K562 (cell line): ENCODE data around the gene ADAR. TPM values are rescaled to one million over a fixed set of nuclear protein-coding genes. Genes with fewer than 3 reads are reported as not detected.

Experiments
- ATAC-seq: fragments of 200-7000 bp; cut with Tn5 transposase; 3 replicates; pipeline ENCODE4 v1.9.1; 2020; ENCODE audit warnings: moderate library complexity
- BruUV-seq: library from RNA; stranded (reverse); fragments of 400-500 nt; replicated peaks from 2 replicates; lab custom pipeline; 2021; lab: Mats Ljungman, UMichigan
- CTCF ChIA-PET: fragments of 300-600 bp; formaldehyde crosslinking; extraction: SDS; loops from one replicate; lab custom pipeline; 2021; ENCODE audit warnings: low intra/inter-chr PET ratio; lab: Yijun Ruan, JAX
- POLR2A ChIA-PET: fragments of 300-600, 350-650 bp; sonication (Branson Sonifier 250); formaldehyde crosslinking; extraction: SDS; loops from one replicate; lab custom pipeline; 2021; ENCODE audit warnings: antibody characterized with exemption, inconsistent platforms; lab: Yijun Ruan, JAX
- DNase-seq, 4 experiments: peaks; one replicate each; pipeline versions ENCODE4 v3.0.0 to v3.0.0-alpha.2; 2011 to 2018; ENCODE audit warnings: low spot score in 3 of 4, mixed read lengths in 3 of 4; ENCODE audit errors: extremely low read depth in 1 of 4
- FAIRE-seq: peaks from 2 replicates; lab custom pipeline; 2011; peaks lifted over from hg19 to GRCh38; lab: Jason Lieb, UNC
- H2AFZ ChIP-seq: 2 replicates; pipeline ENCODE4 v1.6.0; 2011; ENCODE audit warnings: low read depth, low read length, control low read depth, inconsistent platforms
- H3K27ac ChIP-seq: fragments of 200-600 bp; 3 replicates; pipeline ENCODE4 v1.8.0; 2011; ENCODE audit warnings: low read depth, mild to moderate bottlenecking, control low read depth, inconsistent platforms, low read length, moderate library complexity, mixed read lengths; ENCODE audit errors: extremely low read depth
- H3K27me3 ChIP-seq, 2 experiments: fragments of 300-600 bp in 1 of 2; 2 replicates in 1 of 2; 3 replicates in 1 of 2; pipeline versions ENCODE4 v1.6.0 to v1.8.0; 2011; ENCODE audit warnings: inconsistent platforms in 2 of 2, low read length in 2 of 2, mild to moderate bottlenecking in 1 of 2, mixed read lengths in 1 of 2, moderate library complexity in 1 of 2; ENCODE audit not compliant: control insufficient read depth in 2 of 2, insufficient read depth in 2 of 2
- H3K36me3 ChIP-seq: fragments of 300-600 bp; 3 replicates; pipeline ENCODE4 v1.8.0; 2011; ENCODE audit warnings: mild to moderate bottlenecking, low read length, inconsistent platforms; ENCODE audit not compliant: control insufficient read depth, insufficient read depth
- H3K4me1 ChIP-seq, 2 experiments: fragments of 200-600 bp in 1 of 2; replicated peaks in 1 of 2; 2 replicates in 1 of 2; 3 replicates in 1 of 2; pipeline versions ENCODE4 v1.5.1 to v1.8.0; 2011; ENCODE audit warnings: inconsistent platforms in 2 of 2, low read length in 2 of 2, mild to moderate bottlenecking in 1 of 2, mixed read lengths in 1 of 2, moderate library complexity in 1 of 2; ENCODE audit not compliant: control insufficient read depth in 2 of 2, insufficient read depth in 2 of 2
- H3K4me2 ChIP-seq: 2 replicates; pipeline ENCODE4 v1.6.1; 2011; ENCODE audit warnings: low read length, control low read depth, inconsistent platforms, mixed read lengths; ENCODE audit not compliant: insufficient read depth
- H3K4me3 ChIP-seq: fragments of 200-600 bp; sonication (generic), shearing (Covaris generic); 2 replicates; pipeline ENCODE4 v1.5.1; 2016; ENCODE audit warnings: control low read depth, inconsistent platforms
- H3K79me2 ChIP-seq: fragments of 200-600 bp; 3 replicates; pipeline ENCODE4 v1.8.0; 2011; ENCODE audit warnings: low read length, inconsistent platforms; ENCODE audit not compliant: control insufficient read depth, insufficient read depth
- H3K9ac ChIP-seq, 2 experiments: 2 replicates each; pipeline versions ENCODE4 v1.6.0 to v1.6.1; 2011; ENCODE audit warnings: low read depth in 2 of 2, low read length in 2 of 2, control low read depth in 1 of 2, inconsistent platforms in 1 of 2, mild to moderate bottlenecking in 1 of 2, mixed read lengths in 1 of 2; ENCODE audit not compliant: insufficient read depth in 1 of 2
- H3K9me1 ChIP-seq: one replicate; pipeline ENCODE4 v1.6.0; 2011; ENCODE audit warnings: inconsistent platforms, mild to moderate bottlenecking, low read length, moderate library complexity; ENCODE audit not compliant: control insufficient read depth, insufficient read depth
- H3K9me3 ChIP-seq: replicated peaks from 2 replicates; pipeline ENCODE4 v1.5.1; 2011; ENCODE audit warnings: low read depth, low read length, inconsistent platforms; ENCODE audit not compliant: control insufficient read depth, insufficient read depth
- H4K20me1 ChIP-seq: replicated peaks from 2 replicates; pipeline ENCODE4 v1.6.1; 2011; ENCODE audit warnings: low read length, inconsistent platforms, mixed read lengths; ENCODE audit not compliant: control insufficient read depth, insufficient read depth
- BRF1 ChIP-seq: IDR thresholded peaks from 3 replicates; pipeline ENCODE4 v1.6.1; 2011; ENCODE audit warnings: borderline replicate concordance, mild to moderate bottlenecking; ENCODE audit not compliant: insufficient read length; ENCODE audit errors: extremely low read depth
- RBFOX2 ChIP-seq: fragments of 200-400 bp; formaldehyde crosslinking; IDR thresholded peaks from 2 replicates; pipeline ENCODE4 v1.6.1; 2017; ENCODE audit warnings: low read depth, mild to moderate bottlenecking, low read length, moderate library complexity
- SMARCC2 ChIP-seq: fragments of 450-650 bp; IDR thresholded peaks from 2 replicates; pipeline ENCODE4 v1.6.1; 2017; ENCODE audit warnings: antibody characterized with exemption, moderate library complexity, mild to moderate bottlenecking, low read depth
- WGBS: fragments of 100-300 bp; shearing (Covaris generic); methylation state at CpG from one replicate; pipeline ENCODE4 v1.1.6; 2016; ENCODE audit warnings: low coverage, mixed read lengths; ENCODE audit not compliant: insufficient coverage; ENCODE audit errors: missing lambda C conversion rate; 5-methylcytosine and 5-hydroxymethylcytosine counted together
- in situ Hi-C: fragments of 300-500 bp; cut with MboI; formaldehyde crosslinking; loops from 4 replicates; pipeline ENCODE4 v1.15.0; 2018; ENCODE audit warnings: inconsistent platforms, mixed read lengths
- intact Hi-C: fragments of 100-400 bp; cut with micrococcal nuclease; formaldehyde crosslinking; loops from 2 replicates; pipeline ENCODE4 v1.14.2; 2022
- polyA plus RNA-seq, 8 experiments: library from polyadenylated mRNA; depleted of rRNA in 4 of 8; stranded (reverse) in 5 of 8; unstranded in 3 of 8; fragments of >200 nt; fragmentation: Nextera tagmentation in 2 of 8; fragmentation: Illumina TruSeq in 1 of 8; extraction: Ambion mirVana in 2 of 8; extraction: Trizol in 1 of 8; gene quantifications; 2 replicates each; pipeline versions ENCODE4 v1.2.1 to v1.2.3, GENCODE V29; 2011 to 2014; ENCODE audit warnings: inconsistent platforms in 1 of 8, missing spikeins in 1 of 8
- total RNA-seq, 7 experiments: library from RNA; depleted of rRNA in 6 of 7; stranded (reverse); fragments of >200 nt in 6 of 7; fragmentation: Illumina TruSeq in 2 of 7; extraction: Trizol in 2 of 7; gene quantifications; 2 replicates each; pipeline versions ENCODE4 v1.2.1 to v1.2.3, GENCODE V29; 2011 to 2021; ENCODE audit warnings: low replicate concordance in 1 of 7
- TF ChIP-seq, protein P1 (sequence below), 2 experiments: fragments of 200-800 bp in 1 of 2; sonication (Bioruptor generic) in 1 of 2; sonication (generic) in 1 of 2; formaldehyde crosslinking in 1 of 2; IDR thresholded peaks in 1 of 2; conservative IDR thresholded peaks in 1 of 2; 2 replicates each; pipeline versions ENCODE4 v1.5.0 to v1.6.1; 2016 to 2020; ENCODE audit warnings: missing compliant biosample characterization in 1 of 2, missing genetic modification characterization in 1 of 2, missing genetic modification reagents in 1 of 2

Gene ADAR
- total and polyA plus RNA-seq, 9 of the 15 experiments (the other 6 are each of a cell fraction or from before 2014, with no cell fraction given) = 30.1 to 123 (median 60.2) TPM

DNA sequence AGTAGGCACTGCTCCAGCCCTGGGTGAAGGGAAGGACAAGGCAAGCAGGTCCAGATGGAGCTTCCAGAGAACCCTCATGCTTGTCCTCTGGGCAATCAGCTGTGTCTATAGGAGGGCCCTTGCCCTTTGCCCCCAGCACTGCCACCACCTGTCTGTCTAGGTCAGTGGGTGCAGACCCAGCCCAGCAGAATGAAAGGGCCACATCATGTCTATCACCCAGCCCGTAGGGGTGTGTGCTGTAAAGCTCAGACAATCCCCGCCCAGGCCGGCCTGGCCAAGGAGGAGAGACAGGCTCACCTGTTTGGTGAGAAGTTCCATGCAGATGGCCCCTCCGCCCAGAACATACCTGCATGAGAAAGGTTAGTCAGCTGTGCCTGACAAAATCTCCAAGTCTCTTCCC lies 56.5 kb downstream of the ADAR start:
- no TSS peak for BruUV-seq
- intact Hi-C loops = no loop called here
- Histone ChIP-seq H3K9ac (no peak overlapping the region), H3K79me2 (peaks cover 9% of the 10 kb centered on the region), H3K4me3 (no peak overlapping the region), H3K36me3 (peaks cover 78% of the 10 kb centered on the region), H3K9me3 (no peaks in the 10 kb centered on the region), H3K27ac (no peak overlapping the region), H2AFZ (no peak overlapping the region)
- DNase-seq = no peak
- CTCF ChIA-PET = no interaction called here
- TF ChIP-seq, protein P1, sequence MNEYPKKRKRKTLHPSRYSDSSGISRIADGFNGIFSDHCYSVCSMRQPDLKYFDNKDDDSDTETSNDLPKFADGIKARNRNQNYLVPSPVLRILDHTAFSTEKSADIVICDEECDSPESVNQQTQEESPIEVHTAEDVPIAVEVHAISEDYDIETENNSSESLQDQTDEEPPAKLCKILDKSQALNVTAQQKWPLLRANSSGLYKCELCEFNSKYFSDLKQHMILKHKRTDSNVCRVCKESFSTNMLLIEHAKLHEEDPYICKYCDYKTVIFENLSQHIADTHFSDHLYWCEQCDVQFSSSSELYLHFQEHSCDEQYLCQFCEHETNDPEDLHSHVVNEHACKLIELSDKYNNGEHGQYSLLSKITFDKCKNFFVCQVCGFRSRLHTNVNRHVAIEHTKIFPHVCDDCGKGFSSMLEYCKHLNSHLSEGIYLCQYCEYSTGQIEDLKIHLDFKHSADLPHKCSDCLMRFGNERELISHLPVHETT (CRISPR knock-in tag; conservative IDR thresholded peaks at IDR 0.05 in 1 of 2, IDR thresholded peaks at IDR 0.05 in 1 of 2) = no peak
- TF ChIP-seq BRF1 (no peak), RBFOX2 (0 out of 2 replicates have a peak, but pooled peaks have one; percentile 12), SMARCC2 (no peak)
- TF ChIP-seq, all 486 proteins: peak for 1
- H3K4me1 ChIP-seq = peaks cover 0 to under 1% of the 10 kb centered on the region in 2 experiments; a peak in 2 of 5 replicates
- FAIRE-seq = no peak
- POLR2A ChIA-PET = no interaction called here
- WGBS = 97% methylated on average over 4 of the region's 4 CpGs
- no peaks in the 10 kb centered on the region for H3K9me1 ChIP-seq
- no peak for ATAC-seq
- H4K20me1 ChIP-seq = peaks cover 8% of the 10 kb centered on the region; the same call in 1 of the 2 replicates
- H3K4me2 ChIP-seq = no peak overlapping the region
- no peaks in the 10 kb centered on the region for H3K27me3 ChIP-seq
- in situ Hi-C loops = no loop called here
